Peyer's patch (tissue), 4 donors: ENCODE data around the gene FDCSP.

Experiments
- POLR2A ChIP-seq, 2 donors: fragments of 450-650 bp; IDR thresholded peaks; one replicate each; pipeline ENCODE4 v1.5.1; 2017; ENCODE audit warnings: antibody characterized with exemption in 2 of 2, mild to moderate bottlenecking in 2 of 2, moderate library complexity in 2 of 2
- TF ChIP-seq, protein P1 (sequence below), 6 experiments: fragments of 450-650 bp in 4 of 6; fragments of 200-600 bp in 2 of 6; sonication (generic) in 1 of 6; IDR thresholded peaks; one replicate each; pipeline ENCODE4 v1.5.1; 2017 to 2019; ENCODE audit warnings: antibody characterized with exemption in 6 of 6, mild to moderate bottlenecking in 3 of 6, moderate library complexity in 1 of 6

DNA sequence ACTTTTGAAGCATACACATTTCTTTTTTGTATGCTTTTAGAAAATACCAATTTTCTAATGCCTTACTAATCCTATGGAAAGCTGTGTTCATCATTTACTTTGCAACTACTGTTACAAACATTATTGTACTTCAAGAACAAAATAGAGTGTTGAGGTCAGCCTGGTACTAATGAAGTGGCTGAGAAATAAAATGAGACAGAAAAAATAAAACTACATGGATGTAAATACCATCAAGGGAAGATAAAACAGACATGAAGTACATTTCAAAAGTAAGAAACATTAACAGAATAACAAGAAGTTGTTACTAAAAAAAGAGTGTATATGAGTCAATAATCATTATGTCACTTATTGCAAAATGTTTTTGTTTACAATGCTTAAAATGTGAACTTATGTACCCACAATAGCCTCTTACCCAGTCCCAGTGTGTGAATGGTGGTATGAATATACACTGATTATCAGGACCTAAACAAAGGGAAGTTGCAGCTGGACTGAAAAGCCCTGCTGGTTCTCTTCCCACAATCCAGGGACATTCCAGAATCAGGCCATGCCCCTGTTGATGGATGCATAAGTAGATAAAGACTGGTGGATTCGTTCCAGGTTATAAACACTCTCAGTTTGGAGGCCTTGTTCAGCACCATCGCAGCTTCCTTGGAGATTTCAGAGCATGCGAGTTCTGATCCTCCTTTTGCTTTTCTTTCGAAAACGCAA, 14.1 kb downstream of the FDCSP start:
- no peak for TF ChIP-seq POLR2A (IDR thresholded peaks at IDR 0.05)
- TF ChIP-seq, protein P1, sequence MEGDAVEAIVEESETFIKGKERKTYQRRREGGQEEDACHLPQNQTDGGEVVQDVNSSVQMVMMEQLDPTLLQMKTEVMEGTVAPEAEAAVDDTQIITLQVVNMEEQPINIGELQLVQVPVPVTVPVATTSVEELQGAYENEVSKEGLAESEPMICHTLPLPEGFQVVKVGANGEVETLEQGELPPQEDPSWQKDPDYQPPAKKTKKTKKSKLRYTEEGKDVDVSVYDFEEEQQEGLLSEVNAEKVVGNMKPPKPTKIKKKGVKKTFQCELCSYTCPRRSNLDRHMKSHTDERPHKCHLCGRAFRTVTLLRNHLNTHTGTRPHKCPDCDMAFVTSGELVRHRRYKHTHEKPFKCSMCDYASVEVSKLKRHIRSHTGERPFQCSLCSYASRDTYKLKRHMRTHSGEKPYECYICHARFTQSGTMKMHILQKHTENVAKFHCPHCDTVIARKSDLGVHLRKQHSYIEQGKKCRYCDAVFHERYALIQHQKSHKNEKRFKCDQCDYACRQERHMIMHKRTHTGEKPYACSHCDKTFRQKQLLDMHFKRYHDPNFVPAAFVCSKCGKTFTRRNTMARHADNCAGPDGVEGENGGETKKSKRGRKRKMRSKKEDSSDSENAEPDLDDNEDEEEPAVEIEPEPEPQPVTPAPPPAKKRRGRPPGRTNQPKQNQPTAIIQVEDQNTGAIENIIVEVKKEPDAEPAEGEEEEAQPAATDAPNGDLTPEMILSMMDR (IDR thresholded peaks at IDR 0.05) = no peak
